ENCODE results near the gene ZNF740. TPM values are rescaled to one million over a fixed set of nuclear protein-coding genes. Genes with fewer than 3 reads are reported as not detected.

The ZNF740 gene
- total RNA-seq, 2 donors from 2014 or later, result 27.5 to 32.3 TPM

DNA sequence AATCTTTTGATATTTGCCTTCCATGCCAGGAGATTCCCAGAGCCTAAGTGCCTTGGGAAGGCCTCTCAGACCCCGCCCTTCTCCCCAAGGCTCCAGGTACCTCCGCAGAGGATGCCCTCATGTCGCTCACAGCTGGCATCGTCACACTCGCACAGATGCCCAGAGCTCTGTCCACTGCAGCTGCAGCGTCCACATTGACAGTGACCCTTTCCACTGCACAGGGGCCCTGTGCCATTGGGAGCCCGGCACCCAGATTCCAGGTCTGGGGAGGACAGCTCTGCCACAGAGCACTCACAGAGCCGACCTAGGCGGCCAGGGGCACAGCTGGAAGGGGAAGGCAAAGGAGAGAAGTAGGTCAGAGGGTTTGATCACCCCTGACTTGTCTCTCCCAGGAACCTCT is 12.5 kb downstream of the ZNF740 start:
- TF ChIP-seq CTCF (IDR thresholded peaks at IDR 0.05), result no peak
- Histone ChIP-seq H3K4me3 (no peak overlapping the region), H3K36me3 (no peaks in the 10 kb centered on the region), H3K9me3 (no peaks in the 10 kb centered on the region), H3K27ac (no peak overlapping the region), H3K27me3 (no peaks in the 10 kb centered on the region), H3K4me1 (peaks cover 9% of the 10 kb centered on the region), H3K9ac (ENCODE audit: low read depth in 2 of 2, low read length in 2 of 2) (no peak overlapping the region)
- DNase-seq, result no peak
- intact Hi-C loops (cut with DNase I), result no loop called here

- no peak for TF ChIP-seq CTCF (IDR thresholded peaks at IDR 0.05)
- DNase-seq, result no peak
- peaks cover 11% of the 10 kb centered on the region for H3K4me1 ChIP-seq
- H3K36me3 ChIP-seq, result no peaks in the 10 kb centered on the region
- no peaks in the 10 kb centered on the region for H3K9me3 ChIP-seq
- H3K4me3 ChIP-seq, result no peak overlapping the region
- intact Hi-C loops (cut with DNase I), result no loop called here
- H3K9ac ChIP-seq (ENCODE audit: low read depth in 2 of 2, low read length in 2 of 2), result no peak overlapping the region
- no peak overlapping the region for H3K27ac ChIP-seq
- H3K27me3 ChIP-seq, result no peaks in the 10 kb centered on the region
These were observed 13.6 kb downstream of the ZNF740 start for GRCh38 chr12:53193985-53194716.

- no peak for DNase-seq
- Histone ChIP-seq H3K9me3 (no peaks in the 10 kb centered on the region), H3K4me1 (peaks cover 11% of the 10 kb centered on the region), H3K4me3 (no peak overlapping the region), H3K27ac (no peak overlapping the region), H3K9ac (ENCODE audit: low read depth in 2 of 2, low read length in 2 of 2) (no peak overlapping the region), H3K36me3 (no peaks in the 10 kb centered on the region), H3K27me3 (no peaks in the 10 kb centered on the region)
- intact Hi-C loops (cut with DNase I), result loop anchor here (5.0 kb wide), 1 partner anchor 128 kb away; no protein-coding TSS in a partner anchor
- no peak for TF ChIP-seq CTCF (IDR thresholded peaks at IDR 0.05)
These were observed 14.5 kb downstream of the ZNF740 start for GRCh38 chr12:53194973-53195372.

GRCh38 chr12:53195516-53196420 is 15.2 kb downstream of the ZNF740 start:
- Histone ChIP-seq H3K36me3 (no peaks in the 10 kb centered on the region), H3K9ac (ENCODE audit: low read depth in 2 of 2, low read length in 2 of 2) (no peak overlapping the region), H3K4me3 (no peak overlapping the region), H3K4me1 (peaks cover 11% of the 10 kb centered on the region), H3K9me3 (no peaks in the 10 kb centered on the region), H3K27ac (no peak overlapping the region), H3K27me3 (no peaks in the 10 kb centered on the region)
- no peak for TF ChIP-seq CTCF (IDR thresholded peaks at IDR 0.05)
- intact Hi-C loops (cut with DNase I), result loop anchor here (2.0 to 5.0 kb wide), 2 partner anchors 37 to 128 kb away; no protein-coding TSS in a partner anchor
- DNase-seq, result no peak

DNA sequence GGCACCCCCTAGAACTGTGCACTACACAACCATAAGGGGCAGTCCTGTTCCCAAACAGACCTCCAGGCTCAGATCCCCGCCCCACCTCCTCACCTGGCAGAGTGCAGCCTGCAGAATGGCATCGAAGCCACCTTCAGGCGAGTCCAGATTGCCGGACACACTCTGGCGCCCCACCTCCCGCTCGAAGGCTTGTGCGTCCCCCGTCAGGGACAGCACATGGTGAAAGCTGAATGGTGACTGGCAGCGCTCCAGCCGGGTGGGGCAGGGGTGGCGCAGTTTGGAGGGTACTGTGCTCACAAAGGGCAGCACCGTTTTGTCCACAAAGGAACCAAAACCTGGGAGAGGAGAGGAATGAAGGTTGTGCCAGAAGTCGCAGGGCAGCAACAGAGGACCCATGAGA is 16.0 kb downstream of the ZNF740 start:
- DNase-seq, result no peak
- no peaks in the 10 kb centered on the region for H3K9me3 ChIP-seq
- H3K4me1 ChIP-seq, result peaks cover 12% of the 10 kb centered on the region
- no peak for TF ChIP-seq CTCF (IDR thresholded peaks at IDR 0.05)
- no peak overlapping the region for H3K27ac ChIP-seq
- intact Hi-C loops (cut with DNase I), result loop anchor here (2.0 to 5.0 kb wide), 2 partner anchors 38 to 129 kb away; no protein-coding TSS in a partner anchor
- H3K4me3 ChIP-seq, result no peak overlapping the region
- H3K36me3 ChIP-seq, result no peaks in the 10 kb centered on the region
- no peak overlapping the region for H3K9ac ChIP-seq (ENCODE audit: low read depth in 2 of 2, low read length in 2 of 2)
- no peaks in the 10 kb centered on the region for H3K27me3 ChIP-seq

All from colonic mucosa (tissue), 4 donors.